Hepatocyte (in vitro differentiated cells): ENCODE data around the gene MIF.

Experiments used
- EZH2 ChIP-seq: fragments of 200-600 bp; sonication (generic); IDR thresholded peaks from 2 replicates; pipeline ENCODE4 v1.6.1; 2016; ENCODE audit warnings: antibody characterized with exemption, mild to moderate bottlenecking, borderline replicate concordance
- EZH2phosphoT487 ChIP-seq: fragments of 200-600 bp; sonication (generic); IDR thresholded peaks from one replicate; pipeline ENCODE4 v1.6.1; 2018; ENCODE audit warnings: antibody characterized with exemption, mild to moderate bottlenecking, low read depth, moderate library complexity; ENCODE audit not compliant: unreplicated experiment, severe bottlenecking
- TF ChIP-seq, protein P1 (sequence below): fragments of 200-600 bp; sonication (generic); IDR thresholded peaks from 2 replicates; pipeline ENCODE4 v1.5.1; 2016; ENCODE audit warnings: antibody characterized with exemption, mild to moderate bottlenecking; ENCODE audit not compliant: poor library complexity

DNA sequence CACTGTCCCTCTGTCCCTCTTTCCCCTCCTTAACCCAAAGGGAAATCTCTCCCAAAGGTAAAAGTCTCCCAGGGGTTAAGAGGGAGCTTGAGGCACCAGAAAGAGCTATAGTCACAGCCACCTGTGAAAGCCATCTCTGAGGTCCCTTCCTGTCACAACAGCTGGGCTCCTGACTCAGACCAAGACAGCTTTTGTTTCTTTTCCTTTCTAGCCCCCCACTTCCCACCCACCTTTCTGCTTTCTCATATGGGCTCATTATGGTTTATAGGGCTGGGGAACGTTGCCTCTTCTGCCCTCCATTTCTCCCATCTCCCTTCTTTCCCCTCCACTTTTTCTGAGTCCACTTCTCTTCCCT is 19.1 kb downstream of the MIF start:
- TF ChIP-seq, protein P1, sequence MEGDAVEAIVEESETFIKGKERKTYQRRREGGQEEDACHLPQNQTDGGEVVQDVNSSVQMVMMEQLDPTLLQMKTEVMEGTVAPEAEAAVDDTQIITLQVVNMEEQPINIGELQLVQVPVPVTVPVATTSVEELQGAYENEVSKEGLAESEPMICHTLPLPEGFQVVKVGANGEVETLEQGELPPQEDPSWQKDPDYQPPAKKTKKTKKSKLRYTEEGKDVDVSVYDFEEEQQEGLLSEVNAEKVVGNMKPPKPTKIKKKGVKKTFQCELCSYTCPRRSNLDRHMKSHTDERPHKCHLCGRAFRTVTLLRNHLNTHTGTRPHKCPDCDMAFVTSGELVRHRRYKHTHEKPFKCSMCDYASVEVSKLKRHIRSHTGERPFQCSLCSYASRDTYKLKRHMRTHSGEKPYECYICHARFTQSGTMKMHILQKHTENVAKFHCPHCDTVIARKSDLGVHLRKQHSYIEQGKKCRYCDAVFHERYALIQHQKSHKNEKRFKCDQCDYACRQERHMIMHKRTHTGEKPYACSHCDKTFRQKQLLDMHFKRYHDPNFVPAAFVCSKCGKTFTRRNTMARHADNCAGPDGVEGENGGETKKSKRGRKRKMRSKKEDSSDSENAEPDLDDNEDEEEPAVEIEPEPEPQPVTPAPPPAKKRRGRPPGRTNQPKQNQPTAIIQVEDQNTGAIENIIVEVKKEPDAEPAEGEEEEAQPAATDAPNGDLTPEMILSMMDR = no peak
- TF ChIP-seq EZH2 (no peak), EZH2phosphoT487 (no peak)
